T follicular helper cell (primary cell): ENCODE results near the gene PEX16.

Experiments
- DNase-seq: peaks from one replicate; pipeline ENCODE4 v3.0.0-alpha.2; 2020; ENCODE audit warnings: low read depth
- total RNA-seq, 2 experiments: gene quantifications; one replicate each; lab custom pipeline; 2026; lab: John Stamatoyannopoulos, UW

PEX16 gene
- 45.5 to 62.1 reads per million in 2 experiments for total RNA-seq

DNA sequence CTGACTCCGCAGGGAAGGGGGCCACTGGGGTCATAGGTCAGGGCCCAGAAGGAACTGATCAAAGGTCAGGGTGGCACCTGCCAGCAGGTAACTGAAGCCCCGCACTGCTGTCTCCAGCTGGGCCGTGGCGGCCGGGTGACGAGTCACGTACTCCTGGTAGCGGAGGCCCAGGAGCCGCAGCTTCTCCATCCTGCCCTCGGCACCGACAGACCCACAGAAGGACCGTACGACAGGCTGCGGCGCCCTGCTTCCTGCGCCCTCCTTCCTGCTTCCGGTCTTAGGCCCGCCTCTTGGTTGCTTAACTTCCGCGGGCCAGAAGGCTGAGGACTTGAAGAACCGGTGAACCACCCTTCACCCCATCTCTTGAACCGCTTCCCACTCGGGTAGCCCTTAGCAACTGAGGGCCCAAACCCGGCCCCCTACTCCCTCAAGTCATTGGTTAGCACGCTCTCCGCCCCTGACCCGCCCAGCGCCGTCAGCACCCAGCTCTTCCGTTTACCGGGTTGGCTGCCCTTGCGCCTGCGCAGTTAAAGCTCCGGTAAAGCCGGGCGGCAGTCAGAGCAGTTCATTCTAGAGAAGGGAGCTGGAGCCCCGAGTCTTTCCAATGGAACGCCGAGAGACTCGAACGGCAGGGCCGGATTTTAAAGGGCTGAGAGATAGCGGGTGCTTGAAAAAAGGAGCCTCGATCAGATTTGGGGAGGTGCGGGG is at the start of gene PEX16:
Gene PEX16, minus strand, starts transcription at position 255 of the 708 bp plus-strand sequence. Its CDS starts 66 bp downstream, at position 189.
- peak; percentile 93 for DNase-seq

DNA sequence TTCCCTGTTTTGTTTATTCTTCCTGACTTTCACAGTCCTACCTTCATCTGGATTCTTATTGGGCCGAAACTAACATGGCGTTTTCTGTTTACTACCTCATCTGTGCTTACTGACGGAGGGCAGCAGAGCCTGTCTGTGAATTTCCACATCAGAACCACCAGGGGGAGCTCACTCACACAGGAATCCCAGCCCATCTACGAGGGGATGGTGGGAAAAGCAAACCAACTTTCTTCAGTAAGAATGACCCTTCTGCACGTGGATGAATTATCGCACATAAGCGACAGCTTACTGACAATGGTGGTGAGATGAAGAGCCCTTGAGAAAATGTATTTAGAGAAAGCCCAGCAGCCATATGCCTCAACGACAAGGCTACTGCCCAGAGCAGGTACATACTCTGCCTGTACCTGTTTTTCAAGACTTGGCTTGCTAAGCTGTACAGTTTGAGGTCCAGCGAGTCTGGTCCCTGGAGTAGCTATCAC is 47.3 kb upstream of the PEX16 start:
- peak; percentile 47 for DNase-seq

DNA sequence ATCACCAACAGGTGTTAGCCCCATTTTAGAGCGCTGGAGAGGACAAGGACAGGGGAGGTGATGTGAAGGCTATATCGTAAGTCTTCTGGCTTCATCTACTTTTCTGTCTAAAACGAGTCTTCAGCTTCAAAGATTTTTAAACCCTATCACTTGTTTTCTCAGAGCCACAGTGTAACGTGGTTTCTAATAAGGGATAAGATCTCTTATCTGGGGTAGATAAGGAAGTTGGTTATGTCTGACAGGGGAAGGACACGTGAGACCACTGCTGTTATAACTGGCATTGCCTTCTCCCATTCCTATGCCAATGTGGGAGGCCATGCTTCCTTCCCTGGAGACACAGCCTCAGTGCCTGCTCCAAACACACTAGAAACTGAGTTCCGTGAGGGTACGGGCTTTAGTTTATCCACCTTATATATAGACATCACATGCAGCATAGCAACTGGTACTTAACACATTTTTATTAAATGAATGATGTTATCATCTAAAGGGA is 44.1 kb upstream of the PEX16 start:
- DNase-seq, result no peak

DNA sequence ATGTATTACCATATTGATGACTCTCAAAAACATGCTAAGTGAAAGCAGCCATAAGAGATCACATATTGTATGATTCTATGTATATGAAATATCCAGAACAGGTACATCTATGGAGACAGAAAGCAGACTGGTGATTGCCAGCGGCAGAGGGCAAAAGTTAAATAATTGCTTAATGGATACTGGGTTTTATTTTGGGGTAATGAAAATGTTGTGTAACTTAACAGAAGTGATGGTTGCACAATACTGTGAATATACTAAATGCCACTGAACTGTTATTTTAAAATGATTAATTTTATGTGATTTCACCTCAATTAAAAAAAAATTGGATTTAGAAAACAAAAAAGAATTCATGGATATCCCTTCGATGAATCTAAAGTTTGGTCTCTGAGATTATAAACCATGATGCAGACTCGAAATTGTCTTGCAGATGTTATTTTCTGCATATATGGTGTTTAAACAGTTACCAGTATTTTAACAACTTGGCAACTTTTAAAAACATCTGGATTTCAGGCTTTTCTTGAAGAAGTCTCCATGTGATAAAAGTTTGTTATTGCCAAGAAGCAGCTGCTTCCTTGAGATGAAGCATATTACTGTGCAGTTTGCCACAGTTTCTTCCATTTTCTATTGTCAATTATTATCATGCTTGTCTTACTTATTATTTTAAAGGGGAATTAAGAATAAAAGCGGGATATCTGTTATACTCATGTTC is 42.9 kb upstream of the PEX16 start:
- DNase-seq, result no peak

DNA sequence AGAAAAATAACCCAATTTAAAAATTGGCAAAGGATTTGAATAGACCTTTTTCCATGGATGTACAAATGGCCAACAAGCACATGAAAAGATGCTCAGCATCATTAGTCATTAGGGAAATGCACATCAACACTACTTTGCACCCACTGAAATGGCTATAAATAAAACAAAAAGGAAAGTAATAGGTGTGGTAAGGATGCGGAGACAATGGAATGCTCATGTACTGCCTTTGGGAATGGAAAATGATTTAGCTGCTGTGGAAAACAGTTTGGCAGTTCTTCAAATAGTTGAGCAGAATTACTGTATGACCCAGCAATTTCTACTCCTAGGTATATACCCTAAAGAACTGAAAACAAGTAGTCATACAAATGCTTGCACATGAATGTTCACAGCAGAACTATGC is 42.2 kb upstream of the PEX16 start:
- DNase-seq, result no peak

DNA sequence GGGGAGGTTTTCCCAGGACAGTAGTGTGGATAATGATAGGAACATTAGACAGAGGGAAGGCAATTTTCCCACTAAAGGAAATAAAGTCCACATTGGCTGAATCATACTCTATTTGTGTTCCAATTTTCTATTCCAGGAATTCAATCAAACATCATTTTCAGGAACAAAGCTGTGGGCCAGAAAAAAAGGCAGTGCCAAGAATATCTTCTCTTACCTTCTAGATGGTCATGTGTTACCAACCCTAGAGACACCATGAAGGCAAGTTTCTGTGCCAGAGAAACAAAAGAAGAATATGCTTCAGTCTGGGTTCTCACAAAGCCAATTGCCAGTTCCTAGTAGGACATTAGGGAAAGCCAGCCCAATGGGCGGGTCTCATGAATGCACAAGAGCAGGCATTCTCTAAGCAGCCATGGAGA is 32.3 kb upstream of the PEX16 start:
- no peak for DNase-seq

DNA sequence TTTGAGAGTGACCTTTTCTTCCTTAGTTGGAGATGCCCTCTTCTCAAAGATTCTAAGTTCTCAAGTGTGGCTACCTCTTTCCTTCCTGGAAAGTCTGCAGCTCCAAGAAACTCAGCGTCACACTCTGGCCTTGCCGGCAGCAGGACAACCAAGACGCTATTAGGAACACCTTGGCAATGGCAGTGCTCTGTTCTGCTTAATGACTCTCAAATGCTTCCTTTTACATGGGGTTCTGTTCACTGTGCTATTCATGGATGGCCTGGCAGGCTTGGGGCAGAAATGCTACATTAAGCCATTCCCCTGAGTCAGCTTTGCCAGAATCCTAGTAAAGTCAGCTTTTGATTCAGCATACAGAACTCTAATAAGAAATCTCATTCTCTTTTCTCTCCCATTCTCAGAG is 30.7 kb upstream of the PEX16 start:
- DNase-seq, result no peak

DNA sequence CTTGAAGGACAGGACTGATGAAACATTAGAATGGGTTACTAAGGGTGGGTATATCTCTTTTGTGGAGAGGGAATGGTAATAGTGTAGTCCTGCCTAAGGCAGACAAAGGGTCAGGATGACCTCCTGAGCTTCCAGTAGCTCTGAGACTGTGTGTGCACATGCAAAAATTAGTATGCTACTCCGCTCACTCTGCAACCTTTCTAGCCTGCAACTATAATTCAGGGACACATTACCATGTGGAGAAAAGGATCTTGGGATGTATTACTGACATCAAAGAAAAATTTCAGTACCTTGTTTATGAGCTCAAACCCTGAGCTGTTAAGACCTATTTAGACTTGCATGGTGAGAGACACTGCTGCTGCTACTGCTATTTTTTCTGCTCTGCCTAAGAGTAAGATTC is 30.2 kb upstream of the PEX16 start:
- DNase-seq, result no peak

DNA sequence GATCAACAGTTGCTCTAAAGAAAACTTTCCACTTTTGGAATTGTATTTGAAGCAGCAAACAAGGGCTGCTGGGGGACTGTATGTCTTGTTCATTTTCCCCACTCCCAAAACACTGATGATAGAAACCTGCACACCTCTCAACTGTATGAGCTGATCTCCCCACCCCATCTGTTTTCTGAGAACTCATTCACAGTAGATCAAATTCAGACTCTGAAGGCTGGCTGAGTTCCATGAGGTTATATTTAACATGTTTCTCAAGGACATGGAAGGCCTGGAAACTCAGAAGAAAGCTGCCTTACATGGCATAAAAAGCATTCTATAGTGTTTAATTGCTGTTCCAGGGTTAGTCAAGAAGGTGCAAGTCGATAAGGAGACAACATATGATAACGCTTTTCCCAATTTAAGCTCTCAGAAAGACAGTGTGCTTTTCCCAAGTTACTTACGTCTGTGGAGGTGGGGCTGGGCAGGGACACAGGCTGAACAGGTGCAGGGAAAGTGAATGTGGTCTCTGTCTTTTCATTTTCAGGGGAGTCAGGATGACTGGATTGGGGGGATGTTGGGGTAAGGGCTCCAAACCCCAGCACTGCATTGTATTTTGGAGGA is 27.8 kb upstream of the PEX16 start:
- no peak for DNase-seq

DNA sequence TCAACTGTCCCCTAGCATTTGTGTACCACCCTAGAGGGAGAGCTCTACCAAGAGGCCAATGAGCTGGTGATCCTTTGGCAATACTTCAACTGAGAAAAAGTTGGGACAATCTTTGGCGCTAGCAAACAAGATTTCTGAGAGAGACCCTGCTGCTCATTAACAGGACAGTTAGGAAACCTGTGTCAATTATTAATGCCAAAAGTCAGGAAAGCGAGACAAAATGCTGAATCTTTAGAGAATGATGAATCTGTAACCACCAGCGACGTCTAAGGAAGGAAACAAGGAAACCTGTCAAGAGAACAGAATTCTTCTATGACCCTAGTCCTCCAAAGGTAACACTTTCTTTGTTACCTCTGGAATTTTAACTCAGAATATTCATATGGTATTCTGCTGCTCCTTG is 24.7 kb upstream of the PEX16 start:
- DNase-seq, result no peak

DNA sequence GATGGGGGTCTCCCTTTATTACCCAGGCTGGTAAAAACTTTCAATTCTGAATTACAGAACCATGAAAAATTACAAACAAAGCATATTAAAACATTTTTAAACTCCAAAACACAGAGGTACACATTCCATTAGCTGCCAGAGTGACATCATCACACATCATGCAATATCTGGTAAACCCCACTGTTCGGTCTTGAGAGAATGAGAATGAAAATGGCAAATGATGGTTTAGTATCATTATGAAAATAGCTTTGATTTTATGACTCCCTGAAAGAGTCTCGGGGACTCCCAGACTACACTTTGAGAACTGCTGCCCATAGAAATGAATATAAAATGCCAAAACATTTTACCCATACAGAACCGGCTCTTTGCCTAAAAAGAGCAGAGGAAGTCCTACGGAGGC is 23.6 kb upstream of the PEX16 start:
- DNase-seq, result no peak

DNA sequence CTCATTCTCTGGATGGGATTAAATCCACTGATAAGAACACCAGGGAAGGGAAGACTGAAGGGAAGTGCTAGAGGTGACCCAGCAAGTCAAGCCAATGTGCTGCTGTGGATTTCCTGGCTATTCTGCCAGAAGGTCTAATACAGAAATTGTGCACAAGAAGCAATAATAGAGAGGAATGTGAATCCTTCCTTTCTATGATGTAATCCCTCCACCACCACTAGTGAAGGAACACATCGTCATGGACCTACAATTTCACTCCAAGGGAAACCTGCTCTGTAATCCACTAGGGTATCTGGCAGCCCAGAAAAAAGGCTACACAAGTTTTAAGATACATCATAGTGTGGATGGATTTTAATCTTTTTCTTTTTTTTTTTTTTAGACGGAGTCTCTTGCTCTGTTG is 22.2 kb upstream of the PEX16 start:
- DNase-seq, result no peak

DNA sequence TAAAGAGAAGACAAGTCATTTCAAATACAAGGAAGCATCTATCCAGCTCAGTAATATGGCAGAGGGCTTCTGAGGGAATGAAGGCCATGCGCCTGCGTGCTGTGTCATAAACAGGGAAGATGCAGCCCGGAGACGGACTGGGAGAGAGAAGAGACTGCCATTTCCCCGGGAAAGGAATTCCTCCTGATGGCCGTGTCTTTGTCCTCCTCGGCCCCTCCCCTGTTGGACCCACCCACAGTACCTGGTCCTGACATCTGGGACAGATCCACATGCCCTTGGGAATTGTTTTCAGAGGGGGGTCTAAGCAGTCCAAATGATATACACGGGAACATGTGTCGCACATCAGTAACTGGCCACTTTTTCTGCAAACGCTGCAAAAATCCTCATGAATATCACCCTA is 20.2 kb upstream of the PEX16 start:
- no peak for DNase-seq

DNA sequence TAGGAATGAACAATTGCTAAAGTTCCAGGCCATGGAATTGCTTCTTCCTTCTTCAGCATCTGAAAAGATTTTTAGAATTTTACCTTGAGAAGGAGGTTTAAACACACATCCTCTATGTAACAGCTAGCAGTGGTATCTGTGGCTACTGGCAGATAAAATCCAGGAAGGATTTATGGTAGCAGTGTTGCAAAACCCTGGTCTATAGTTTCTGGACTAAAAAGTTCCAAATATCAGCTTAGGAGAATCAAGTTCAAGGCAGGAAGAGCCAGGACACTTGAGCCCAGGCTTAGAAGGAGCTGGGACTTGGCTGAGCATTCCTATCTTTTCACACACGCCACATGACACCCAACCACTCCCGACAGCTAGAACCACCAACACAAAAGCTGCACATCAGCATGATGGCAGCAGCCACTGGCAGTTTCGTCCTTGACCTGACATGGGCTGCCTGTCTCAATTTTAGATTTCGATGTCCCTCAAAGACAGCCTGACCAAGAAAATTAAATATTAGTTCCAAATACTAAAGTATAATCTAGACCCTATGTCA is 18.9 kb upstream of the PEX16 start:
- DNase-seq, result no peak

DNA sequence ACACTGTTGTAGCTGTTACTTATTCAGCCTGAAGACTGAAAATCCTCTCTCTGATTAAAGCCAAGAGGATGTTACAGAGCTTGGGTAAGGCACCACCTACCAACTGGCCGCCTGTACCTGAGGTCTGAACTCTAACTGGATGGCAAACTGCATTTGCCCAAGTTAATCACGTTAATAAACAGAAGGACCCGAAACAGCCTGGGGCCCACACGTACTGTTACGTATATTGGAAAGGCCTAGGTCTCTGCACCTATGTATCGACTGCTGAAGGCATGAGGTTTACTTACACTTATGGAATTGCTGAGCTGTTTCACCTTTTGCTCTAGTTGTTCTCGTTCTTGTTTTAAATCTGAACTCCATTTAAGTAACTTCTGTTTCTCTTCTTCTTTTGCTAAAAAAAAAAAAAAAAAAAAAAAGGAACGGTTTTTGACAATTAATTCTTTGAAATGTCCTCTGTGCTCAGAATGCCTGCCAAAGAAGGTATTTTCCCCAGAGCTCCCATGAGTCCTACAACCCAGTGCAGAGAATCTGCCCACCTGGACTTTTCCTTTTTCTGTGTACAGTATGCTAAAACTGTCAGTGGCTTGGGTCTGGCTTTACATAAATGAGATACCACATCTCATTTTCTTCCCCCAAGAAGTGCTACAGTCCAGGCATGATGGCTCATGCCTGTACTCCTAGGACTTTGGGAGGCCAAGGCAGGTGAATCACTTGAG is 17.8 kb upstream of the PEX16 start:
- DNase-seq, result no peak

DNA sequence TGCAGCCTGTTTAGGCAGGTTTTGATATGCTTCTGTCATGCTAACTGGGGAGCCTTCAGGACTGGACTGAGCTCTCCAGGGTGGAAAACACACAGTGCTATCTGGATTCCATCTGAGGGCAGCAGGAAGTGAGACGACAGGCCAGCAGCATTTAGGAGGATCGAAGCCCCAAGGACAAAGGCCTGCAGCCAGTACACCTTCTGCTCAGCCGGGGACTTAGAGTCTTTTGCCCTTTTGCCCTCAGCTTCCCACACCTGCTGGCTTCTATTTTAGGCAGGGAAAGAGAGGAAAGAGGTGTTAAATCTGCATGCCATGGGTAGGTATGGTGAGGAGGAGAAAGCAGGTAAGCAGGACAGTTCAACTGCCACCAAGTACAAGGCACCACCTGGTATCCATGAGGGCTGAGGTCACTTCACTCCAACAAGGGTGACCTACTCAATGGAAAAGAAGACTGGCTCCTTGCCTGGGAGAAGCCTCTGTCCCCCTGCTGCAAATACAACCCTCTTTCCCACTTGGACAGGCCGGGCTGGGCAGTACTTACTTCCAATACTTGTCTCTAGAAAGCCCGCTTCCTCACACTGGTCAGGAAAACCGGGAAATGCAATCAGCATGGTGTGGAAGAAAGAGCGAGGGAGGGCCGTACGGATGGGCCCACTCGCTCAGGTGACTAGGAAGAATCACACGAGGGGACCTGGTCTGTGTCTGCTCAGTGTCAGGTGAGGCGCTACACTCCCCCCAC is 17.1 kb upstream of the PEX16 start:
- DNase-seq, result no peak

DNA sequence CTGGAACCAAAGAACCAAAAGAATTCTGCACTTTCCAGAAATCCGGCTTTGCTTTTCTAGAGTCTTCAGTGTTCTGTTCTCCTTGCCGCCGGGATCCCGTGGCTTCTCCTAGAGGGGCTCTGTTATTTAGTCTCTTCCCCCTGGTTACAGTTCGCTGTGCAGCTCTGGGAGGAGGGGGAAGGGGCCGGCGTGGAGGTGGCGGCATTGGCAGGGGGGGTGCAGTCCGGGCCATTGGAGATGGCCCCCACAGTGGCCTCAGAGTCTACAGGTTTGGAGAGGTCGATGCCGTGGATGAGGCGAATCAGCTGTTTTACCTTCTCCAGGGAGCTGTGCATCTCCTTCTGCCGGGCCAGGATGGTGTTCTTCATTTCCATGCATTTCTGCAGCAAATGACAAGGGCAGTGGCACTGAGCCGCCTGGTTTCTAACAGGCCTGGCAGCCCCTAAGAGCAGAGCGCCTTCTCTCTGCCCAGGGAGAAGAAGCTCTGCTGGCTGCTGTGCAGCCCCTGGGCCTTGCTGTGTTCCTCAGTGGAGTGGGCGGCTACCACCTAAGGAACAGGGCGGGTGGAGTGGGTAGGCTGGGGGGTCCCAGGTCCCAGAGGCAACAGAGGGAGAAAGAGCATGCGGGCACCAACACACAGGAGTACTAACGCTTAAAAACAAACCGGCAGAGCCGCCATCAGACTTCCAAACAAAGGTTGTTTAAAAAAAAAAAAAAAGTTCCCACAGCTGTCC is 16.3 kb upstream of the PEX16 start:
- no peak for DNase-seq

DNA sequence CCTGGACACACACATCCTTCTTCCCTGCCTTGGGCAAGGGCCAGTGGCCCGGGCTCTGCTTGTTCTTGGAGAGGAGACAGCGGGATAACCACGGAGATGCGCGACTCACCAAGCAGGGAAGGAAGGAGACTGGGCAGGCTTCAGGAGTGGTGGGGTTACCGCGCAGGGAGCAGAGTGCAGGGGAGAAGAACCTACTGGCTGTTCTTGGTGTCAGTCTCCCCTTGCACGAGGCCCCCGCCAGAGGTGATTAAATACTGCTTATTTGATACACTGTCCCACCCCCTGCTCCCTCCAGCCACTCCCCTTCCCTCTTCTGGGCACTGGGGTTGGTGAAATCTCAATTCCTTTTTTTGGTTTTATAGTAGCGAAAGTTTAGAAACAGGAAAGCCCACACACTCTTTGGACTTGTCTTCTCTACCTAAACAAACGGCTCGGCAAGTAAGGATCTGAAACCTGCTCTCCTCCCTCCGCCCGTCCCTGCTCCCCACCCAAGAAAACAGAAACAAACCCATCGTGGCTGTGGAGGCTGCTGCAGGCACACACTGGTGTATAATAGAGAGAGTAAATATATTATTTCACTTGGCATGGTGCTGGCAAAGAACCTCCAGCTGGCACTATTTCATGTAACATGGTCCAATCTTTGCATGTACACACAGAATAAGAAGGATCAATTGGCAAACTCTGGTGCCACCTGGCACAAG is 15.6 kb upstream of the PEX16 start:
- no peak for DNase-seq

DNA sequence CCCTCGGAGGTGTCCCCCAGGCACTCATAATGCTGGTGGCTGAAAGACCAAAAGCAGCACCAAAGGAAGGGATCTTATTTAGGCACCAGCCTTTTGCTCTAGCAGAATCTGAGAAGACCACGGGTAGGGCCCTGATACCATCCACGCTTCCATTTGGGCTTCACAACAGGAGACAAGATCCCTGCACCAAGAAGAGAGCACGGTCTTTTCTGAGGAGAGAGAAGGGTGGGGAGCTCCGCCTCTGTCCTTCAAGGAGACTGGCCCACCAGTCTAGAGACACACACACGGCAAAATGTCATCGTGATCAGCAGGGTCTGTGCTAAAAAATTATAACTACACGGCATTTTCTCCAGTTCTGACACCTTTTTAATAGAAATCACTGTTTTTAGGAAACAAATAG is 14.5 kb upstream of the PEX16 start:
- no peak for DNase-seq

DNA sequence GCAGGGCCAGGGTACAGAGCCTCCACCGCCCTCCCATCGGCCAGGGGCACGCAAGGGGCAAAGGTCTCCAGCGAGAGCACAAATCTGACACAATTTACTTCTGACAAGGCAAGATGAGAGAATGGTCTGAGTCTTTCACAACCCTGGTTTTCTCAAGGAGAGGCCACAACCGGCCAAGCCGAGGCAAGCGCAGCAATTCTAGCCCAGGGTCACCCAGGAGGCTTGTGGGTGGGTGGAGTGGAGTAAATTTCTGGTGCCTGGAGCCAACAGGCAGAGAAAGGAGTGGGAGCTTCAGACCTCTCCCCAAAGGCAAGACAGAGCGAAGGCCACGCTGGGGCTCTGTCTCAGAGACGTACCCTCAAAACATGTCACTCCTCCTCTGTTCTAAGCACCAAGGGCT is 14.1 kb upstream of the PEX16 start:
- no peak for DNase-seq
